PC-3 (cell line): ENCODE results near the gene ATP2A1. TPM values are rescaled to one million over a fixed set of nuclear protein-coding genes. Genes with fewer than 3 reads are reported as not detected.

ENCODE experiments used
- ATAC-seq: fragments of 200-7000 bp; cut with Tn5 transposase; 2 replicates; pipeline ENCODE4 v1.9.1; 2020; ENCODE audit warnings: mild to moderate bottlenecking, moderate library complexity
- BruUV-seq: library from RNA; stranded (reverse); fragments of 400-500 nt; replicated peaks from 2 replicates; lab custom pipeline; 2021; lab: Mats Ljungman, UMichigan
- CTCF ChIA-PET: fragments of 300-600 bp; sonication (Branson Sonifier 250); formaldehyde crosslinking; loops from one replicate; lab custom pipeline; 2022; ENCODE audit warnings: antibody characterized with exemption; lab: Charles Lee
- POLR2A ChIA-PET: fragments of 300-600 bp; sonication (Branson Sonifier 250); formaldehyde crosslinking; loops from one replicate; lab custom pipeline; 2022; ENCODE audit warnings: antibody characterized with exemption; ENCODE audit not compliant: unreplicated experiment; lab: Charles Lee
- DNase-seq: peaks from one replicate; pipeline ENCODE4 v3.0.0-alpha.2; 2015
- H2AFZ ChIP-seq: fragments of 300-600 bp; sonication (generic); 2 replicates; pipeline ENCODE4 v1.6.0; 2016; ENCODE audit warnings: antibody characterized with exemption, low read length
- H3F3A ChIP-seq: fragments of 300-600 bp; sonication (generic); one replicate; pipeline ENCODE4 v1.6.0; 2017; ENCODE audit warnings: antibody characterized with exemption, low read length, control low read depth, mild to moderate bottlenecking; ENCODE audit not compliant: unreplicated experiment
- H3K27ac ChIP-seq: fragments of 300-600 bp; sonication (generic); 2 replicates; pipeline ENCODE4 v1.5.1; 2016; ENCODE audit warnings: mild to moderate bottlenecking, low read length
- H3K27me3 ChIP-seq: fragments of 300-600 bp; sonication (generic); 2 replicates; pipeline ENCODE4 v1.6.1; 2016; ENCODE audit warnings: low read length, mixed read lengths
- H3K36me3 ChIP-seq: fragments of 300-600 bp; sonication (generic); 2 replicates; pipeline ENCODE4 v1.6.1; 2016; ENCODE audit warnings: low read depth, mixed run types, low read length, mixed read lengths
- H3K4me1 ChIP-seq: fragments of 300-600 bp; sonication (generic); 2 replicates; pipeline ENCODE4 v1.5.1; 2016; ENCODE audit warnings: low read length; ENCODE audit not compliant: insufficient read depth
- H3K4me2 ChIP-seq: fragments of 300-600 bp; sonication (generic); 2 replicates; pipeline ENCODE4 v1.6.0; 2016; ENCODE audit warnings: low read length
- H3K4me3 ChIP-seq: fragments of 300-600 bp; sonication (generic); 2 replicates; pipeline ENCODE4 v1.5.1; 2016; ENCODE audit warnings: mild to moderate bottlenecking, low read length, mixed read lengths
- H3K79me2 ChIP-seq: fragments of 300-600 bp; sonication (generic); 2 replicates; pipeline ENCODE4 v1.6.1; 2017; ENCODE audit warnings: low read length, mixed read lengths
- H3K9ac ChIP-seq: fragments of 300-600 bp; sonication (generic); 2 replicates; pipeline ENCODE4 v1.6.0; 2016; ENCODE audit warnings: mild to moderate bottlenecking, low read length
- H3K9me2 ChIP-seq: fragments of 300-600 bp; sonication (generic); replicated peaks from 2 replicates; pipeline ENCODE4 v1.6.1; 2016; ENCODE audit warnings: mixed run types, low read length, mixed read lengths
- H3K9me3 ChIP-seq: fragments of 300-600 bp; sonication (generic); 2 replicates; pipeline ENCODE4 v1.6.1; 2016; ENCODE audit warnings: low read length, mixed read lengths
- H4K20me1 ChIP-seq: fragments of 300-600 bp; sonication (generic); 2 replicates; pipeline ENCODE4 v1.6.1; 2016; ENCODE audit warnings: low read length, mixed read lengths
- CTCF ChIP-seq: fragments of 300-600 bp; sonication (generic); conservative IDR thresholded peaks from 2 replicates; pipeline ENCODE4 v1.5.1; 2017; ENCODE audit warnings: antibody characterized with exemption, low read depth, mild to moderate bottlenecking, low read length
- EZH2 ChIP-seq: fragments of 300-600 bp; sonication (generic); IDR thresholded peaks from one replicate; pipeline ENCODE4 v1.6.1; 2017; ENCODE audit warnings: antibody characterized with exemption, mild to moderate bottlenecking, low read length; ENCODE audit not compliant: unreplicated experiment
- EZH2phosphoT487 ChIP-seq: fragments of 300-600 bp; sonication (generic); IDR thresholded peaks from 2 replicates; pipeline ENCODE4 v1.6.1; 2018; ENCODE audit warnings: mild to moderate bottlenecking, antibody characterized with exemption, low read length, borderline replicate concordance
- intact Hi-C: fragments of 100-400 bp; cut with micrococcal nuclease; formaldehyde crosslinking; loops from 2 replicates; pipeline ENCODE4 v1.9.0; 2023
- total RNA-seq: library from RNA; depleted of rRNA; stranded (reverse); fragments of >200 nt; gene quantifications from 2 replicates; pipeline ENCODE4 v1.2.3, GENCODE V29; 2014

Gene ATP2A1
- total RNA-seq, 1 experiment from 2014 or later, result 0.87 TPM

- no peak for TF ChIP-seq CTCF
- no peak for TF ChIP-seq EZH2phosphoT487
- no peak for TF ChIP-seq EZH2
- Histone ChIP-seq H3K9ac (no peak overlapping the region), H3K36me3 (peaks cover 19% of the 10 kb centered on the region; the same call in 1 of the 2 replicates), H3K4me2 (no peak overlapping the region), H3K9me3 (no peaks in the 10 kb centered on the region), H2AFZ (no peak overlapping the region), H3K9me2 (no peaks in the 10 kb centered on the region), H3K27me3 (no peaks in the 10 kb centered on the region), H3F3A (no peaks in the 10 kb centered on the region), H4K20me1 (no peaks in the 10 kb centered on the region), H3K4me3 (no peak overlapping the region), H3K27ac (no peak overlapping the region), H3K79me2 (peaks cover 31% of the 10 kb centered on the region), H3K4me1 (0 out of 2 replicates have a peak, but pooled peaks cover 7% of the 10 kb centered on the region)
- CTCF ChIA-PET, result no interaction called here
- intact Hi-C loops, result no loop called here
- POLR2A ChIA-PET, result no interaction called here
- DNase-seq, result no peak
- BruUV-seq, result no TSS peak
- ATAC-seq, result no peak
Measured at GRCh38 chr16:28843766-28844165, 34.5 kb upstream of the ATP2A1 start.

- peaks cover 19% of the 10 kb centered on the region; the same call in 1 of the 2 replicates for H3K36me3 ChIP-seq
- DNase-seq (no peak), ATAC-seq (no peak)
- intact Hi-C loops, result no loop called here
- POLR2A ChIA-PET, result interaction anchor here (0.6 kb wide), 1 partner anchor 33 kb away, joined by 3 read pairs; no protein-coding TSS in a partner anchor
- no peak overlapping the region for H3K9ac ChIP-seq
- no peaks in the 10 kb centered on the region for H4K20me1 ChIP-seq
- 0 out of 2 replicates have a peak, but pooled peaks cover 7% of the 10 kb centered on the region for H3K4me1 ChIP-seq
- TF ChIP-seq EZH2 (no peak), EZH2phosphoT487 (no peak), CTCF (no peak)
- no peak overlapping the region for H2AFZ ChIP-seq
- CTCF ChIA-PET, result no interaction called here
- no peaks in the 10 kb centered on the region for H3K9me3 ChIP-seq
- no peaks in the 10 kb centered on the region for H3F3A ChIP-seq
- TSS peak; percentile 47 for BruUV-seq
- H3K4me3 ChIP-seq, result peak overlapping the region; percentile 100; the same call in 1 of the 2 replicates
- no peak overlapping the region for H3K27ac ChIP-seq
- no peaks in the 10 kb centered on the region for H3K27me3 ChIP-seq
- peaks cover 31% of the 10 kb centered on the region for H3K79me2 ChIP-seq
- H3K9me2 ChIP-seq, result no peaks in the 10 kb centered on the region
- H3K4me2 ChIP-seq, result peak overlapping the region; percentile 90; the same call in 1 of the 2 replicates
Measured at GRCh38 chr16:28844226-28844885, 33.9 kb upstream of the ATP2A1 start.

GRCh38 chr16:28845293-28845692 lies 33.0 kb upstream of the ATP2A1 start:
- H3K4me1 ChIP-seq, result 0 out of 2 replicates have a peak, but pooled peaks cover 7% of the 10 kb centered on the region
- ChIA-PET CTCF (no interaction called here), POLR2A (interaction anchor here (0.5 to 0.6 kb wide), 2 partner anchors 11 to 23 kb away, joined by 3 to 8 read pairs; partner anchors contain the start of gene ATXN2L)
- peak; percentile 59 for ATAC-seq
- H3K36me3 ChIP-seq, result peaks cover 19% of the 10 kb centered on the region; the same call in 1 of the 2 replicates
- no peaks in the 10 kb centered on the region for H3K27me3 ChIP-seq
- no peaks in the 10 kb centered on the region for H3K9me3 ChIP-seq
- TF ChIP-seq EZH2phosphoT487 (no peak), CTCF (no peak), EZH2 (no peak)
- peak overlapping the region; percentile 90 for H3K4me2 ChIP-seq
- H3K27ac ChIP-seq, result peak overlapping the region; percentile 49
- no TSS peak for BruUV-seq
- H3F3A ChIP-seq, result no peaks in the 10 kb centered on the region
- intact Hi-C loops, result no loop called here
- H3K4me3 ChIP-seq, result peak overlapping the region; percentile 100
- peak overlapping the region; percentile 98 for H3K9ac ChIP-seq
- H2AFZ ChIP-seq, result peak overlapping the region; percentile 71
- DNase-seq, result peak; percentile 62
- peaks cover 31% of the 10 kb centered on the region for H3K79me2 ChIP-seq
- no peaks in the 10 kb centered on the region for H3K9me2 ChIP-seq
- H4K20me1 ChIP-seq, result no peaks in the 10 kb centered on the region
